GM19240 (cell line): ENCODE measurements around the gene SGMS1.

Source experiments
- DNase-seq: peaks from one replicate; pipeline ENCODE4 v3.0.0; 2011; ENCODE audit warnings: low spot score; ENCODE audit not compliant: insufficient read length

SGMS1 gene

DNA sequence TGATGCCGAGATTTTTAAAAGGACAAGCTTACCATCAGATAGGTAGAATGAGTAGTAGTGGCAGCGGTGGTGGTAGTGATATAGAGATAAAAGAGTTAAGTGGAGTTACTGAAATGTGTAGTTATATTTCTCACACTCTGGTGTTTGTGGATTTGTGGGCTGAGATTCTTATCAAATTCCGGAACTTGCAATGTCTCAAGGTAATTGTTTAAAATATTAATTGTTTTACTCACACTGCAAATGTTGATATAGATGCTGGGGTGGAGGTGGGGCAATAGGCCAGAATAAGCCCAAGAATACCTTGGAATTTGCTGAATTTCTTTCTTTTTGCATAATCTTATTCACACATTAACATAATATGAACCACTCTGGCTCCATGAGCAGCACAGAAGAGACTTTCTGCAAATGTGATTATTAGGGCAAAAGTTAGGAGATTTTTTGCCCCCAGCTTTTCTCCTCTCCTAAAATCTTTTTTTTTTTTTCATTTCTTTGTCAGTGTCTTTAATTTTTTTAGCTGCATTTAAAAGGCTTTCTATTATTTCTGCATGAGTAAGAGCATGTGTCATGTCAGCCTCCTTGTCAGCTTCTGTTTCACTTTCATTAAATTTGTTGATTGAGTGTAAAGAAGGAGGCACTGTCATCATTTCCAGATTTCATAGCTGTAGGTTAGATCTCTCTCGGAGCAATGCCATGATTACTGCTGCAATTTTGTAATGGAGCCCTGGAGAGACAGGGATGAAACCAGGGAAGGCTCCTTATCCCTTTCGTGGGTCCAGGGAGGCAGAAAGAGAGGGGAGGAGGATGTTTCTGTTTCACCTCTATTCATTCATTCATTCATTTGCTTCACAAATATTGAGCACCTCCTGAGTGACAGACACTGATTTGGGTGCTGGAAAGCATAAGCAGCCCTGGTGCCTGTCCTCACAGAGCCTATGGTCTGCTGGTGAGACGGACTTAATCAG, 13.1 kb upstream of the SGMS1 start:
- DNase-seq, result no peak

- DNase-seq, result no peak
Measured at GRCh38 chr10:50635286-50635685, 11.5 kb upstream of the SGMS1 start.

DNA sequence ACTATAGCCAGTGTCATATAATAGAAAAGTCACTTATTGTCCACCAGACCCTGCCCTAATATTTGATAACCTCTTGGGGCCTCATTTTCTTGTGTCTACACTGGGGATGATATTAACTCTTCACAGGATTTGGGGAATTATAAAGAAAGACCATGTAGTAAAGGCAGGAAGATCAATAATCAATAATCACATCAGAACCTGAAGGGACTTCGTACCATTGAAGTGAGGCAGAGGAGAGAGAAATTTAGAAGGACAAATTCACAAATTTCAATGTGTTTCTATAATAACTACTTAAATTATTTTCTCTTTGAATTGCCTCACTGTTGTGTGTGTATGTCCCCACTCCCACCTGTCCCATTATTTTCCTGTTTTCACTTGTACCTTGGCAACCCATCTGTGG, 10.7 kb upstream of the SGMS1 start:
- DNase-seq, result no peak

GRCh38 chr10:50631052-50631451, 7.3 kb upstream of the SGMS1 start:
- no peak for DNase-seq

DNA sequence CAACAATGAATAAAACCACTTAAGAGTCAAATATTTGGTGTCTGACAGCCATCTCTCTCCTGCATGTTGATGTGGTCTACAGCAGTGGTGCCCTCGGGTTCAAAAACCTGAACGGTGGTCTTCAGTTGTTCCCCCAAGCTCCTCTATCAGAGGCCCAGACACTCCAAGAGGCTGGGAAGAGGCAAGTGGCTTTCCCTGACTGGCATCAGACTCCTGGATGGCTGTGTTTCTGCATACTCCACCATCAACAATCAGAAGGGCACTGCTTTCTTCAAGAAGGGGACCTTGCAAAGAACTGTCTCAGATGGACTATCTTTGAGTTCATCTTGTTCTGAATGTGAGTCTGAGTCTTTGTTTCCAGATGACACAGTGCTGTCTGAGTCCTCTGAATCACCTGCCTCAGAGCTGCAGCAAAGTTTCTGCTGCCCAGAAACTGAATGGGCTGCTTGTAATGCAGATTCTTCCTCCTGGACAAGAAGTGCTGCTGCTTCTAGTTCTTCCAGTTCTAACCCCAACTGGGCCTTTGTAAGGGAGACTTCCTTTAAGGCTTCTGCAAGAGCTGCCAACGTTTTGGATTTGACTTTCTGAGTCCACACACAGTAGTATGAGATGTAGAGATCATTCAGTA, 5.9 kb upstream of the SGMS1 start:
- DNase-seq, result no peak

- no peak for DNase-seq
Measured at GRCh38 chr10:50627896-50628295, 4.1 kb upstream of the SGMS1 start.

- DNase-seq, result no peak
Measured at GRCh38 chr10:50627443-50627842, 3.7 kb upstream of the SGMS1 start.

GRCh38 chr10:50625649-50626132, 1.9 kb upstream of the SGMS1 start:
- DNase-seq, result no peak

DNA sequence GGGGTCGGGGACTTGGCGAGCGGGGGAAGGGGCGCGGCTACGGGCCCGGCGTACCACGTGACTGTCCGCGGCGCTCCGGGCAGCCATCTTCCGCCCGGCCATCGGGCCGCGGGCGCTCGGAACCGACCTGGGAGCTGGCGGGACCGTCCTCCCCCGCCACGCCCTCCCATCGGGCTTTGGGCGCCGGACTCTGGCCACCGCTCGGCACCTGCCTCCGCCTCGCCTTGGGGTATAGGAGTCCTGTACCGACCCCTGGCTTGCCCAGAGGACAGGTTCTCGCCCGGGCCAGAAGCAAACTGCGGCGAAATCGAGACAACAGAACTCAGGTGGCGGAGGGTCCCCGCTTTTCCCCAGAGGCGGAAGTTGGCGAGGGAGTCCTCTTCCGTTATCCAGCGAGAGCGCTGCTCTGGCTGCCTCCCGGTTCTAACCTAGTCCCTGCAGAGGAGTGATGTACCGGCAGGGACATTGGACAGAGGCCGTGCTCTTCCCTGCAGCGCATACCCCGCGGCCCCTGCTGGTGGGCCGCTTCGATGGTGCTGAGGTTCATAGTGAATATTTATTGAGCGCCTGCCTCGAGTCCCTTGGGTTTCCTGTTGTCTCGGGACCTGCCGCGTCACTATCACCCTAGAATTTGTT, 1.2 kb upstream of the SGMS1 start:
- peak; percentile 59 for DNase-seq

DNA sequence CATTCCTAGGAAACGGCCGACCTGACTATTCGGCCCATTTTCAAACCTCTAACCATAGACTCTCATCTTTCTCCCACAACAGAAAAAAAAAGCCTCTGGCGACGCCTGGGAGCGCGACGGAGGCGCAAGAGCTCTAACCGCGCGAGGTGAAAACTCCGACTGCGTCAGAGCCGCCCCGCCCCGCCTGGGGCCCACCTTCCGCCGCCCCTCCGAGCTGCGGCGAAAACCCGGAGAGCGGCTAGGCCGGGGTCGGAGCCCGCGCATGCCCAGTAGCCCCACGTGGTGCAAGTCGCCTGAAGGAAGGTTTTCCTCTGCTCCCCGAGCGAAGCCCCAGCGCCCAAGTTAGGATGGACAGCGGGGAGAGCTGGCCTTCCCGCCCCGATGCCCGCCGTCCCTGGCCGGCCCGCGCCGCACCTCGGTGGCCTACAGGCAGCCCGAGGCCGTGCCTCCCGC, 683 bp upstream of the SGMS1 start:
- DNase-seq, result peak; percentile 58

- no peak for DNase-seq
Measured at GRCh38 chr10:50622706-50623662, 772 bp downstream of the SGMS1 start.

- no peak for DNase-seq
Measured at GRCh38 chr10:50621968-50622705, 1.6 kb downstream of the SGMS1 start.

DNA sequence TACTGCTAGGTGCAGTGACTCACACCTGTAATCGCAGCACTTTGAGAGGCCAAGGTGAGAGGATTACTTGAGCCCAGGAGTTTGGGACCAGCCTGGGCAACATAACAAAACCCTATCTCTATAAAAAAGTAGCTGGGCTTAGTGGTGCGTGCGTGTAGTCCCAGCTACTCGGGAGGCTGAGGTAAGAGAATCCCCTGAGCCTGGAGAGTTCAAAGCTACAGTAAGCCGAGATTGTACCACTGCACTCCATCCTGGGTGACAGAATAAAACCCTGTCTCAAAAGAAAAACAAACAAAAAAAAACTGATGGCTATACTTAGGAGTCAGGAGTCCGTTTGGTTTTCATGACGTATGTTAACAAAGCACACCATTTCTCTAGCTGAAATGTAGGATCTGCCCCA, 2.9 kb downstream of the SGMS1 start:
- DNase-seq, result no peak

- DNase-seq, result no peak
Measured at GRCh38 chr10:50619882-50620281, 3.9 kb downstream of the SGMS1 start.

DNA sequence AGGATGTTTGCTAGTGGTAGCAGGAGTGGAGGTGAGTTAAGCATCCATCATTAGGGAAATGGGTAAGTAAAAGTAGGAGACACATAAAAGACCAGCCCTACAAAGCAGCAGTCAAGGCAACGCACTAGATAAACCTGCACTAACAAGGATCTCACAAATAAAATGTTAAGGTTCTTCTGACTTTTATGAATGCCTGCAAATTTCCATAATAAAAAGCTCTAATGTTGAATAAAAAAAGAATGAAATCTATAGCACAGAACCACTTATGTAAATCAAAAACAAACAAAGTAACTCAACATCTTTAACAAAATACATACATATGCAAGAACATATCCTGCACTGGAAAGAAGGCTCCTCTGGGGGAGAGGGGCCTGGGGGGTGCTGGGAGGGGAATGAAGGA, 4.6 kb downstream of the SGMS1 start:
- no peak for DNase-seq

GRCh38 chr10:50618624-50619023, 5.1 kb downstream of the SGMS1 start:
- no peak for DNase-seq

- DNase-seq, result no peak
Measured at GRCh38 chr10:50615658-50616057, 8.1 kb downstream of the SGMS1 start.

GRCh38 chr10:50614444-50615137, 9.2 kb downstream of the SGMS1 start:
- no peak for DNase-seq

GRCh38 chr10:50613726-50614443, 9.9 kb downstream of the SGMS1 start:
- DNase-seq, result no peak
